ENCODE measurements around the gene TRIL. TPM values are rescaled to one million over a fixed set of nuclear protein-coding genes. Genes with fewer than 3 reads are reported as not detected.

The TRIL gene
- total and polyA plus RNA-seq, 2 donors (not counting 1 experiment from before 2014, with no cell fraction given) = not detected

- ChIA-PET POLR2A (no interaction called here), CTCF (no interaction called here)
- intact Hi-C loops (cut with micrococcal nuclease) = no loop called here
- Histone ChIP-seq H3K9me3 (ENCODE audit: control extremely low read depth in 1 of 3, control insufficient read depth in 2 of 3, insufficient read depth in 1 of 3, low read length in 2 of 3) (no peaks in the 10 kb centered on the region), H3K36me3 (replicated peaks in 1 of 2; ENCODE audit: control extremely low read depth in 1 of 2, control insufficient read depth in 1 of 2, extremely low read depth in 1 of 2, insufficient read depth in 2 of 2, low read length in 1 of 2) (no peaks in the 10 kb centered on the region), H4K20me1 (ENCODE audit: control insufficient read depth, insufficient read depth, low read length, poor library complexity, severe bottlenecking) (no peaks in the 10 kb centered on the region), H3K79me2 (ENCODE audit: control insufficient read depth, insufficient read depth, low read length) (no peaks in the 10 kb centered on the region), H3K27ac (ENCODE audit: low read length in 2 of 2) (no peak overlapping the region), H2AFZ (ENCODE audit: insufficient read depth, low read depth, low read length, poor library complexity, severe bottlenecking) (no peak overlapping the region), H3K4me1 (ENCODE audit: control insufficient read depth in 2 of 2, insufficient read depth in 2 of 2, low read length in 2 of 2) (no peaks in the 10 kb centered on the region), H3K9ac (ENCODE audit: low read length) (no peak overlapping the region), H3K4me2 (replicated peaks; ENCODE audit: low read depth, low read length, poor library complexity, severe bottlenecking) (no peak overlapping the region), H3K4me3 (ENCODE audit: control extremely low read depth in 1 of 5, extremely low read depth in 1 of 5, insufficient read depth in 1 of 5, low read depth in 2 of 5, low read length in 4 of 5) (no peak overlapping the region), H3K27me3 (replicated peaks in 1 of 4; ENCODE audit: control extremely low read depth in 1 of 4, control insufficient read depth in 3 of 4, insufficient read depth in 4 of 4, low read length in 3 of 4) (no peaks in the 10 kb centered on the region)
- 88% methylated on average over 1 of the region's 1 CpG for WGBS (ENCODE audit: insufficient coverage)
- Mint-ChIP-seq H3K27ac (no peak overlapping the region), H3K9me3 (ENCODE audit: insufficient read depth) (no peaks in the 10 kb centered on the region), H3K4me1 (no peaks in the 10 kb centered on the region), H3K27me3 (peaks cover 31% of the 10 kb centered on the region), H3K4me3 (no peak overlapping the region)
- DNase-seq = no peak
- TF ChIP-seq CTCF (IDR thresholded peaks at IDR 0.05) = no peak
- TF ChIP-seq EZH2 (IDR thresholded peaks at IDR 0.05; ENCODE audit: borderline replicate concordance, insufficient read depth, low read depth, low read length, poor library complexity, severe bottlenecking) = no peak
- ATAC-seq (ENCODE audit: low read depth) = no peak
These were observed 47.3 kb upstream of the TRIL start for GRCh38 chr7:29005406-29005805.

GRCh38 chr7:29003703-29004102, 45.6 kb upstream of the TRIL start:
- Histone ChIP-seq H3K4me2 (replicated peaks; ENCODE audit: low read depth, low read length, poor library complexity, severe bottlenecking) (no peak overlapping the region), H3K9me3 (ENCODE audit: control extremely low read depth in 1 of 3, control insufficient read depth in 2 of 3, insufficient read depth in 1 of 3, low read length in 2 of 3) (no peaks in the 10 kb centered on the region), H2AFZ (ENCODE audit: insufficient read depth, low read depth, low read length, poor library complexity, severe bottlenecking) (no peak overlapping the region), H3K27ac (ENCODE audit: low read length in 2 of 2) (no peak overlapping the region), H3K79me2 (ENCODE audit: control insufficient read depth, insufficient read depth, low read length) (no peaks in the 10 kb centered on the region), H3K27me3 (replicated peaks in 1 of 4; ENCODE audit: control extremely low read depth in 1 of 4, control insufficient read depth in 3 of 4, insufficient read depth in 4 of 4, low read length in 3 of 4) (no peaks in the 10 kb centered on the region), H3K36me3 (replicated peaks in 1 of 2; ENCODE audit: control extremely low read depth in 1 of 2, control insufficient read depth in 1 of 2, extremely low read depth in 1 of 2, insufficient read depth in 2 of 2, low read length in 1 of 2) (no peaks in the 10 kb centered on the region), H3K4me3 (ENCODE audit: control extremely low read depth in 1 of 5, extremely low read depth in 1 of 5, insufficient read depth in 1 of 5, low read depth in 2 of 5, low read length in 4 of 5) (no peak overlapping the region), H4K20me1 (ENCODE audit: control insufficient read depth, insufficient read depth, low read length, poor library complexity, severe bottlenecking) (no peaks in the 10 kb centered on the region), H3K9ac (ENCODE audit: low read length) (no peak overlapping the region), H3K4me1 (ENCODE audit: control insufficient read depth in 2 of 2, insufficient read depth in 2 of 2, low read length in 2 of 2) (no peaks in the 10 kb centered on the region)
- no peak for DNase-seq
- POLR2A ChIA-PET = no interaction called here
- no peak for TF ChIP-seq EZH2 (IDR thresholded peaks at IDR 0.05; ENCODE audit: borderline replicate concordance, insufficient read depth, low read depth, low read length, poor library complexity, severe bottlenecking)
- Mint-ChIP-seq H3K27me3 (peaks cover 33% of the 10 kb centered on the region), H3K4me3 (no peak overlapping the region), H3K9me3 (ENCODE audit: insufficient read depth) (no peaks in the 10 kb centered on the region), H3K4me1 (no peaks in the 10 kb centered on the region), H3K27ac (no peak overlapping the region)
- no peak for ATAC-seq (ENCODE audit: low read depth)
- WGBS (ENCODE audit: insufficient coverage) = 96% methylated on average over 3 of the region's 5 CpGs
- CTCF ChIA-PET = no interaction called here
- intact Hi-C loops (cut with micrococcal nuclease) = no loop called here

Data from B cell (primary cell).